H1 (cell line): ENCODE data around the gene TATDN2. TPM values are rescaled to one million over a fixed set of nuclear protein-coding genes. Genes with fewer than 3 reads are reported as not detected.

Source experiments
- ASH2L ChIP-seq: fragments of 200-600, 300-600 bp; sonication (generic); IDR thresholded peaks from one replicate; pipeline ENCODE4 v1.7.1; 2017; ENCODE audit warnings: low read length
- CHD7 ChIP-seq: fragments of 300-600 bp; sonication (generic); IDR thresholded peaks from 2 replicates; pipeline ENCODE4 v1.7.1; 2012; ENCODE audit warnings: low read length, moderate library complexity, mild to moderate bottlenecking, inconsistent platforms; ENCODE audit not compliant: insufficient replicate concordance
- NRF1 ChIP-seq: IDR thresholded peaks from 2 replicates; pipeline ENCODE4 v1.6.1; 2011; ENCODE audit warnings: mild to moderate bottlenecking, low read depth, low read length, improper control_type of control experiment
- polyA plus RNA-seq, 7 experiments: library from polyadenylated mRNA; depleted of rRNA in 3 of 7; stranded (reverse) in 5 of 7; unstranded in 2 of 7; fragments of >200 nt in 5 of 7; fragments of 200-250 nt in 2 of 7; gene quantifications; 1 replicate in 5 of 7; 2 replicates in 1 of 7; 4 replicates in 1 of 7; pipeline versions ENCODE4 v1.2.1 to v1.2.3, GENCODE V29; 2011 to 2013; ENCODE audit warnings: missing spikeins in 2 of 7, mixed read lengths in 2 of 7
- total RNA-seq: library from RNA; stranded (reverse); fragmentation: NEBNext Ultra II Directional; extraction: Animal tissue kit (Norgen Biotek cat#: 25700); gene quantifications from 2 replicates; pipeline ENCODE4 v1.2.1, GENCODE V29; 2021

The TATDN2 gene
- total and polyA plus RNA-seq, 2 of the 8 experiments (the other 6 are each of a cell fraction or from before 2014, with no cell fraction given), result 12.1 to 34.8 TPM

- TF ChIP-seq ASH2L (no peak), NRF1 (no peak), CHD7 (no peak)
These were observed 81.3 kb downstream of the TATDN2 start (continued) for GRCh38 chr3:10329495-10330015.
